GM12878 (cell line): ENCODE results near the gene ATG14. TPM values are rescaled to one million over a fixed set of nuclear protein-coding genes. Genes with fewer than 3 reads are reported as not detected.
A peak's percentile ranks its signal among the peaks of the same experiment; 100 is the strongest.

ENCODE experiments used
- ATAC-seq: fragments of 200-7000 bp; cut with Tn5 transposase; 3 replicates; pipeline ENCODE4 v1.9.1; 2020; ENCODE audit warnings: mild to moderate bottlenecking, moderate library complexity
- BruUV-seq: library from RNA; stranded (reverse); fragments of 400-500 nt; replicated peaks from 2 replicates; lab custom pipeline; 2021; lab: Mats Ljungman, UMichigan
- CTCF ChIA-PET: fragments of 300-600 bp; sonication (Branson Sonifier 250); formaldehyde crosslinking; extraction: SDS; loops from one replicate; lab custom pipeline; 2021; ENCODE audit warnings: inconsistent platforms; lab: Yijun Ruan, JAX
- POLR2A ChIA-PET: fragments of 350-600 bp; formaldehyde crosslinking; extraction: SDS; loops from one replicate; lab custom pipeline; 2021; ENCODE audit warnings: inconsistent platforms; lab: Charles Lee
- RAD21 ChIA-PET: fragments of 300-600 bp; sonication (Branson Sonifier 250); formaldehyde crosslinking; loops from one replicate; lab custom pipeline; 2023; ENCODE audit warnings: antibody characterized with exemption; ENCODE audit not compliant: unreplicated experiment; lab: Charles Lee
- SMC1A ChIA-PET: fragments of 300-600 bp; sonication (Branson Sonifier 250); formaldehyde crosslinking; loops from one replicate; lab custom pipeline; 2023; ENCODE audit not compliant: unreplicated experiment, uncharacterized antibody; lab: Charles Lee
- DNase-seq: peaks from one replicate; pipeline ENCODE4 v3.0.0-alpha.2; 2011; ENCODE audit warnings: low read depth, low spot score
- FAIRE-seq: peaks from 3 replicates; lab custom pipeline; 2011; peaks lifted over from hg19 to GRCh38; lab: Jason Lieb, UNC
- H2AFZ ChIP-seq: 2 replicates; pipeline ENCODE4 v1.6.0; 2011; ENCODE audit warnings: low read depth, low read length, control low read depth; ENCODE audit not compliant: control insufficient read depth
- H3K27ac ChIP-seq: 2 replicates; pipeline ENCODE4 v1.5.1; 2011; ENCODE audit warnings: control low read depth; ENCODE audit not compliant: control insufficient read depth, insufficient read depth
- H3K27me3 ChIP-seq, 2 experiments: replicated peaks in 1 of 2; 2 replicates each; pipeline versions ENCODE4 v1.6.0 to v1.6.1; 2011; ENCODE audit warnings: low read length in 1 of 2; ENCODE audit not compliant: control insufficient read depth in 2 of 2, insufficient read depth in 2 of 2
- H3K36me3 ChIP-seq, 2 experiments: 2 replicates each; pipeline ENCODE4 v1.5.1; 2011; ENCODE audit warnings: low read length in 1 of 2; ENCODE audit not compliant: control insufficient read depth in 2 of 2, insufficient read depth in 2 of 2
- H3K4me1 ChIP-seq: 2 replicates; pipeline ENCODE4 v1.6.1; 2011; ENCODE audit warnings: mild to moderate bottlenecking, low read length, moderate library complexity, mixed read lengths; ENCODE audit not compliant: control insufficient read depth, insufficient read depth
- H3K4me2 ChIP-seq: 2 replicates; pipeline ENCODE4 v1.6.0; 2011; ENCODE audit warnings: control low read depth; ENCODE audit not compliant: control insufficient read depth, insufficient read depth
- H3K4me3 ChIP-seq: fragments of 200-600 bp; sonication (generic); 2 replicates; pipeline ENCODE4 v1.5.1; 2016
- H3K79me2 ChIP-seq: 2 replicates; pipeline ENCODE4 v1.6.0; 2011; ENCODE audit warnings: low read length; ENCODE audit not compliant: control insufficient read depth, insufficient read depth
- H3K9ac ChIP-seq: 2 replicates; pipeline ENCODE4 v1.8.0; 2011; ENCODE audit warnings: low read length, control low read depth, mixed read lengths; ENCODE audit not compliant: control insufficient read depth, insufficient read depth
- H3K9me3 ChIP-seq: replicated peaks from 3 replicates; pipeline ENCODE4 v1.5.1; 2011; ENCODE audit warnings: mild to moderate bottlenecking, low read length; ENCODE audit not compliant: control insufficient read depth, insufficient read depth
- H4K20me1 ChIP-seq: 2 replicates; pipeline ENCODE4 v1.6.0; 2011; ENCODE audit not compliant: control insufficient read depth, insufficient read depth
- ATF7 ChIP-seq: fragments of 450-650 bp; IDR thresholded peaks from 2 replicates; pipeline ENCODE4 v1.6.1; 2016; ENCODE audit warnings: low read depth, mild to moderate bottlenecking
- BHLHE40 ChIP-seq, 2 experiments: fragments of 450-650 bp in 1 of 2; IDR thresholded peaks; 2 replicates each; pipeline ENCODE4 v1.6.1; 2011 to 2017; ENCODE audit warnings: low read depth in 2 of 2, borderline replicate concordance in 1 of 2, improper control_type of control experiment in 1 of 2, low read length in 1 of 2, mild to moderate bottlenecking in 1 of 2
- CEBPB ChIP-seq, 2 experiments: fragments of 150-350 bp in 1 of 2; IDR thresholded peaks; 2 replicates each; pipeline ENCODE4 v1.6.1; 2012 to 2014; ENCODE audit warnings: low read depth in 2 of 2, low read length in 2 of 2, borderline replicate concordance in 1 of 2, inconsistent platforms in 1 of 2
- CHD4 ChIP-seq: fragments of 200-600 bp; sonication (generic); IDR thresholded peaks from 2 replicates; pipeline ENCODE4 v1.6.1; 2016; ENCODE audit warnings: mild to moderate bottlenecking
- DPF2 ChIP-seq: fragments of 450-650 bp; IDR thresholded peaks from 2 replicates; pipeline ENCODE4 v1.6.1; 2017; ENCODE audit warnings: mild to moderate bottlenecking
- EP300 ChIP-seq, 2 experiments: fragments of 150-350 bp in 1 of 2; IDR thresholded peaks; 2 replicates each; pipeline ENCODE4 v1.6.1; 2011 to 2012; ENCODE audit warnings: low read depth in 2 of 2, low read length in 2 of 2, borderline replicate concordance in 1 of 2, improper control_type of control experiment in 1 of 2, inconsistent platforms in 1 of 2; ENCODE audit not compliant: control insufficient read depth in 1 of 2
- GATAD2B ChIP-seq: fragments of 450-650 bp; conservative IDR thresholded peaks from 2 replicates; pipeline ENCODE4 v1.6.1; 2017; ENCODE audit warnings: low read depth, mild to moderate bottlenecking, moderate library complexity
- IKZF2 ChIP-seq, 2 experiments: fragments of 450-650 bp; IDR thresholded peaks; 2 replicates each; pipeline ENCODE4 v1.6.1; 2017; ENCODE audit warnings: mild to moderate bottlenecking in 2 of 2, moderate library complexity in 2 of 2
- MTA2 ChIP-seq: fragments of 450-650 bp; IDR thresholded peaks from 2 replicates; pipeline ENCODE4 v1.6.1; 2016; ENCODE audit warnings: low read depth, mild to moderate bottlenecking, moderate library complexity
- NBN ChIP-seq: fragments of 450-650 bp; IDR thresholded peaks from 2 replicates; pipeline ENCODE4 v1.6.1; 2016
- NFIC ChIP-seq: IDR thresholded peaks from 2 replicates; pipeline ENCODE4 v1.6.1; 2012; ENCODE audit warnings: low read depth, mild to moderate bottlenecking, inconsistent platforms, low read length, moderate library complexity
- RELB ChIP-seq: fragments of 450-650 bp; IDR thresholded peaks from 2 replicates; pipeline ENCODE4 v1.6.1; 2017; ENCODE audit warnings: low read depth, mild to moderate bottlenecking, moderate library complexity
- RUNX3 ChIP-seq: IDR thresholded peaks from 2 replicates; pipeline ENCODE4 v1.6.1; 2012; ENCODE audit warnings: low read length, inconsistent platforms
- SIN3A ChIP-seq: IDR thresholded peaks from 2 replicates; pipeline ENCODE4 v1.6.1; 2012; ENCODE audit warnings: low read depth, low read length, improper control_type of control experiment
- SIX5 ChIP-seq: IDR thresholded peaks from 2 replicates; pipeline ENCODE4 v1.6.1; 2011; ENCODE audit warnings: mild to moderate bottlenecking, low read depth, low read length, moderate library complexity; ENCODE audit not compliant: severe bottlenecking
- SPI1 ChIP-seq: IDR thresholded peaks from 2 replicates; pipeline ENCODE4 v1.6.1; 2011; ENCODE audit warnings: low read depth, mild to moderate bottlenecking, low read length, moderate library complexity, borderline replicate concordance; ENCODE audit not compliant: insufficient read depth
- TCF3 ChIP-seq: IDR thresholded peaks from 2 replicates; pipeline ENCODE4 v1.6.1; 2012; ENCODE audit warnings: low read depth, mild to moderate bottlenecking, low read length, borderline replicate concordance; ENCODE audit not compliant: insufficient read depth
- ZZZ3 ChIP-seq: IDR thresholded peaks from 2 replicates; pipeline ENCODE4 v1.6.1; 2011; ENCODE audit warnings: low read depth; ENCODE audit not compliant: control insufficient read depth, insufficient read length
- WGBS: methylation state at CpG from one replicate; pipeline ENCODE4 v1.1.6; 2016; ENCODE audit warnings: low lambda C conversion rate; ENCODE audit not compliant: insufficient replicate concordance, insufficient coverage; ENCODE audit errors: missing lambda C conversion rate; 5-methylcytosine and 5-hydroxymethylcytosine counted together
- in situ Hi-C: fragments of 300-500 bp; cut with MboI; formaldehyde crosslinking; loops from 9 replicates; pipeline ENCODE4 v1.14.3; 2018; ENCODE audit warnings: mixed read lengths
- intact Hi-C: fragments of 100-400 bp; cut with micrococcal nuclease; formaldehyde crosslinking; loops from one replicate; pipeline ENCODE4 v1.14.2; 2022; ENCODE audit not compliant: unreplicated experiment
- polyA plus RNA-seq, 11 experiments: library from polyadenylated mRNA; depleted of rRNA in 4 of 11; unstranded in 6 of 11; stranded (reverse) in 5 of 11; fragments of >200 nt; fragmentation: Nextera tagmentation in 4 of 11; fragmentation: Illumina TruSeq in 1 of 11; extraction: Ambion mirVana in 4 of 11; extraction: Trizol in 1 of 11; gene quantifications; 1 replicate in 1 of 11; 2 replicates in 10 of 11; pipeline versions ENCODE4 v1.2.1 to v1.2.3, GENCODE V29; 2011 to 2016; ENCODE audit warnings: inconsistent platforms in 2 of 11, missing spikeins in 2 of 11, low read depth in 1 of 11
- total RNA-seq, 4 experiments: library from RNA; depleted of rRNA in 3 of 4; stranded (reverse); fragments of >200 nt in 3 of 4; fragmentation: Illumina TruSeq in 1 of 4; extraction: Trizol in 1 of 4; gene quantifications; 2 replicates each; pipeline versions ENCODE4 v1.2.1 to v1.2.3, GENCODE V29; 2013 to 2021
- TF ChIP-seq, protein P1 (sequence below): fragments of 450-650 bp; IDR thresholded peaks from 2 replicates; pipeline ENCODE4 v1.6.1; 2017; ENCODE audit warnings: borderline replicate concordance

ATG14 gene
- total and polyA plus RNA-seq, 10 of the 15 experiments (the other 5 are each of a cell fraction or from before 2014, with no cell fraction given), result 1.1 to 6.4 (median 5.0) TPM

- Histone ChIP-seq H3K4me1 (peaks cover 6% of the 10 kb centered on the region; the same call in 1 of the 2 replicates), H2AFZ (no peak overlapping the region), H3K9me3 (no peaks in the 10 kb centered on the region), H4K20me1 (no peaks in the 10 kb centered on the region), H3K4me2 (peak overlapping the region; percentile 50), H3K27ac (peak overlapping the region; percentile 42), H3K4me3 (no peak overlapping the region), H3K27me3 (no peaks in the 10 kb centered on the region), H3K79me2 (no peaks in the 10 kb centered on the region), H3K9ac (no peak overlapping the region), H3K36me3 (peaks cover 0 to 9% of the 10 kb centered on the region in 2 experiments; a peak in 2 of 4 replicates)
- TF ChIP-seq BHLHE40 (IDR thresholded peaks at IDR 0.05; ENCODE audit: borderline replicate concordance in 1 of 2, low read depth in 2 of 2, low read length in 1 of 2) (no peak), NFIC (no peak), RELB (peak; percentile 32; the same call in 1 of the 2 replicates), TCF3 (no peak), SIN3A (no peak), MTA2 (0 out of 2 replicates have a peak, but pooled peaks have one; percentile 31), DPF2 (peak; percentile 47; the same call in 1 of the 2 replicates), SPI1 (peak; percentile 15; the same call in 1 of the 2 replicates), RUNX3 (peak; percentile 79), IKZF2 (IDR thresholded peaks at IDR 0.05) (peak in 1 of 2 experiments; percentile 17; a peak in 1 of 4 replicates), ZZZ3 (no peak), NBN (no peak), EP300 (IDR thresholded peaks at IDR 0.05; ENCODE audit: borderline replicate concordance in 1 of 2, control insufficient read depth in 1 of 2, low read depth in 2 of 2, low read length in 2 of 2) (no peak), ATF7 (peak; percentile 66), GATAD2B (no peak), CEBPB (IDR thresholded peaks at IDR 0.05; ENCODE audit: borderline replicate concordance in 1 of 2, low read depth in 2 of 2, low read length in 2 of 2) (no peak), SIX5 (no peak), CHD4 (no peak)
- TF ChIP-seq, protein P1, sequence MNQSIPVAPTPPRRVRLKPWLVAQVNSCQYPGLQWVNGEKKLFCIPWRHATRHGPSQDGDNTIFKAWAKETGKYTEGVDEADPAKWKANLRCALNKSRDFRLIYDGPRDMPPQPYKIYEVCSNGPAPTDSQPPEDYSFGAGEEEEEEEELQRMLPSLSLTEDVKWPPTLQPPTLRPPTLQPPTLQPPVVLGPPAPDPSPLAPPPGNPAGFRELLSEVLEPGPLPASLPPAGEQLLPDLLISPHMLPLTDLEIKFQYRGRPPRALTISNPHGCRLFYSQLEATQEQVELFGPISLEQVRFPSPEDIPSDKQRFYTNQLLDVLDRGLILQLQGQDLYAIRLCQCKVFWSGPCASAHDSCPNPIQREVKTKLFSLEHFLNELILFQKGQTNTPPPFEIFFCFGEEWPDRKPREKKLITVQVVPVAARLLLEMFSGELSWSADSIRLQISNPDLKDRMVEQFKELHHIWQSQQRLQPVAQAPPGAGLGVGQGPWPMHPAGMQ, result no peak
- RAD21 ChIA-PET, result interaction anchor here (0.9 to 2.0 kb wide), 4 partner anchors 18 to 103 kb away, joined by 3 to 5 read pairs (median 4); partner anchors contain the start of gene FBXO34
- POLR2A ChIA-PET, result interaction anchor here (0.9 to 1.1 kb wide), 2 partner anchors 13 to 100 kb away, joined by 3 read pairs; no protein-coding TSS in a partner anchor
- intact Hi-C loops, result no loop called here
- no TSS peak for BruUV-seq
- CTCF ChIA-PET, result interaction anchor here (0.7 to 3.2 kb wide), 9 partner anchors 11 to 104 kb away, joined by 3 to 12 read pairs (median 4); partner anchors contain the start of gene ATG14
- ATAC-seq, result peak; percentile 84
- SMC1A ChIA-PET, result interaction anchor here (0.9 to 2.3 kb wide), 8 partner anchors 12 to 213 kb away, joined by 3 to 7 read pairs (median 4); no protein-coding TSS in a partner anchor
- in situ Hi-C loops, result no loop called here
- peak; percentile 20 for DNase-seq
- FAIRE-seq, result no peak
- WGBS, result 65% methylated on average over 5 of the region's 5 CpGs
These were observed 37.6 kb downstream of the ATG14 start for GRCh38 chr14:55373784-55374705.
